K562 (cell line): ENCODE data around the gene ZSCAN25.

Experiments
- CBX2 ChIP-seq: fragments of 200-600 bp; sonication (generic); IDR thresholded peaks from one replicate; pipeline ENCODE4 v1.6.1; 2012; ENCODE audit warnings: mild to moderate bottlenecking, low read length, inconsistent platforms; ENCODE audit not compliant: insufficient read depth, poor library complexity, severe bottlenecking
- FOXA1 ChIP-seq: fragments of 450-650 bp; IDR thresholded peaks from 2 replicates; pipeline ENCODE4 v1.6.1; 2016; ENCODE audit warnings: mild to moderate bottlenecking, borderline replicate concordance
- MCM2 ChIP-seq: fragments of 450-650 bp; IDR thresholded peaks from 2 replicates; pipeline ENCODE4 v1.6.1; 2017; ENCODE audit warnings: low read depth, mild to moderate bottlenecking
- RBFOX2 ChIP-seq: fragments of 200-400 bp; formaldehyde crosslinking; IDR thresholded peaks from 2 replicates; pipeline ENCODE4 v1.6.1; 2017; ENCODE audit warnings: low read depth, mild to moderate bottlenecking, low read length, moderate library complexity
- SIN3A ChIP-seq, 2 experiments: fragments of 150-350 bp in 1 of 2; IDR thresholded peaks; 2 replicates each; pipeline ENCODE4 v1.6.1; 2011 to 2016; ENCODE audit warnings: borderline replicate concordance in 2 of 2, low read depth in 2 of 2, low read length in 2 of 2, mild to moderate bottlenecking in 2 of 2, moderate library complexity in 2 of 2; ENCODE audit not compliant: control insufficient read depth in 1 of 2
- ZBTB7A ChIP-seq: IDR thresholded peaks from 2 replicates; pipeline ENCODE4 v1.6.1; 2011; ENCODE audit warnings: low read depth, mild to moderate bottlenecking, low read length, moderate library complexity, borderline replicate concordance; ENCODE audit not compliant: control insufficient read depth
- ZNF184 ChIP-seq: sonication (generic); formaldehyde crosslinking; IDR thresholded peaks from 2 replicates; pipeline ENCODE4 v1.5.0; 2020; ENCODE audit warnings: missing genetic modification reagents
- TF ChIP-seq, protein P1 (sequence below): fragments of 150-350 bp; conservative IDR thresholded peaks from 2 replicates; pipeline ENCODE4 v1.6.1; 2014; ENCODE audit warnings: low read length
- TF ChIP-seq, protein P2 (sequence below), 3 experiments: IDR thresholded peaks in 2 of 3; conservative IDR thresholded peaks in 1 of 3; 2 replicates each; pipeline ENCODE4 v1.5.1; 2011 to 2012; ENCODE audit warnings: low read length in 3 of 3, mild to moderate bottlenecking in 3 of 3, control low read depth in 2 of 3, improper control_type of control experiment in 1 of 3, inconsistent platforms in 1 of 3, low read depth in 1 of 3, mixed read lengths in 1 of 3, moderate library complexity in 1 of 3; ENCODE audit not compliant: insufficient read depth in 2 of 3
- TF ChIP-seq, protein P3 (sequence below): IDR thresholded peaks from 2 replicates; pipeline ENCODE4 v1.6.1; 2016; ENCODE audit warnings: missing genetic modification characterization, missing compliant biosample characterization

DNA sequence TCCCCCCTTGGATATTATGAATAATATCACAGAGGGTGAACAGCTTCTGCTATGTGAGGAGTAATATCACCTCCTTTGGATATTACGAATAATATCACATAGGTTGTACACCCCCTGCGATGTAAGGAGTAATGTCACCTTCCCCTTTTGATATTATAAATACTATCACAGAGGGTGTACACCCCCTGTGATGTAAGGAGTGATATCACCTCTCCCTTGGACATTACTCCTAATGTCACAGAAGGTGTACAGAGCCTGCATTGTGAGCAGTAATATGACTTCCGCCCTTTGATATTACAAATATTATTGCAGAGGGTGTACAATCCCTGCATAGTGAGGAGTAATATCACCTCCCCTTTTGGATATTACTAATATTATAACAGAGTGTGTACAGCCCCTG is 27.9 kb upstream of the ZSCAN25 start:
- TF ChIP-seq, protein P1, sequence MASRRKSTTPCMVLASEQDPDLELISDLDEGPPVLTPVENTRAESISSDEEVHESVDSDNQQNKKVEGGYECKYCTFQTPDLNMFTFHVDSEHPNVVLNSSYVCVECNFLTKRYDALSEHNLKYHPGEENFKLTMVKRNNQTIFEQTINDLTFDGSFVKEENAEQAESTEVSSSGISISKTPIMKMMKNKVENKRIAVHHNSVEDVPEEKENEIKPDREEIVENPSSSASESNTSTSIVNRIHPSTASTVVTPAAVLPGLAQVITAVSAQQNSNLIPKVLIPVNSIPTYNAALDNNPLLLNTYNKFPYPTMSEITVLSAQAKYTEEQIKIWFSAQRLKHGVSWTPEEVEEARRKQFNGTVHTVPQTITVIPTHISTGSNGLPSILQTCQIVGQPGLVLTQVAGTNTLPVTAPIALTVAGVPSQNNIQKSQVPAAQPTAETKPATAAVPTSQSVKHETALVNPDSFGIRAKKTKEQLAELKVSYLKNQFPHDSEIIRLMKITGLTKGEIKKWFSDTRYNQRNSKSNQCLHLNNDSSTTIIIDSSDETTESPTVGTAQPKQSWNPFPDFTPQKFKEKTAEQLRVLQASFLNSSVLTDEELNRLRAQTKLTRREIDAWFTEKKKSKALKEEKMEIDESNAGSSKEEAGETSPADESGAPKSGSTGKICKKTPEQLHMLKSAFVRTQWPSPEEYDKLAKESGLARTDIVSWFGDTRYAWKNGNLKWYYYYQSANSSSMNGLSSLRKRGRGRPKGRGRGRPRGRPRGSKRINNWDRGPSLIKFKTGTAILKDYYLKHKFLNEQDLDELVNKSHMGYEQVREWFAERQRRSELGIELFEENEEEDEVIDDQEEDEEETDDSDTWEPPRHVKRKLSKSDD: no peak
- TF ChIP-seq ZBTB7A: no peak
- no peak for TF ChIP-seq FOXA1
- no peak for TF ChIP-seq CBX2
- TF ChIP-seq MCM2: no peak
- TF ChIP-seq, protein P2, sequence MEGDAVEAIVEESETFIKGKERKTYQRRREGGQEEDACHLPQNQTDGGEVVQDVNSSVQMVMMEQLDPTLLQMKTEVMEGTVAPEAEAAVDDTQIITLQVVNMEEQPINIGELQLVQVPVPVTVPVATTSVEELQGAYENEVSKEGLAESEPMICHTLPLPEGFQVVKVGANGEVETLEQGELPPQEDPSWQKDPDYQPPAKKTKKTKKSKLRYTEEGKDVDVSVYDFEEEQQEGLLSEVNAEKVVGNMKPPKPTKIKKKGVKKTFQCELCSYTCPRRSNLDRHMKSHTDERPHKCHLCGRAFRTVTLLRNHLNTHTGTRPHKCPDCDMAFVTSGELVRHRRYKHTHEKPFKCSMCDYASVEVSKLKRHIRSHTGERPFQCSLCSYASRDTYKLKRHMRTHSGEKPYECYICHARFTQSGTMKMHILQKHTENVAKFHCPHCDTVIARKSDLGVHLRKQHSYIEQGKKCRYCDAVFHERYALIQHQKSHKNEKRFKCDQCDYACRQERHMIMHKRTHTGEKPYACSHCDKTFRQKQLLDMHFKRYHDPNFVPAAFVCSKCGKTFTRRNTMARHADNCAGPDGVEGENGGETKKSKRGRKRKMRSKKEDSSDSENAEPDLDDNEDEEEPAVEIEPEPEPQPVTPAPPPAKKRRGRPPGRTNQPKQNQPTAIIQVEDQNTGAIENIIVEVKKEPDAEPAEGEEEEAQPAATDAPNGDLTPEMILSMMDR (IDR thresholded peaks at IDR 0.05 in 2 of 3, conservative IDR thresholded peaks at IDR 0.05 in 1 of 3; ENCODE audit: insufficient read depth in 2 of 3, low read depth in 1 of 3, low read length in 3 of 3): no peak
- TF ChIP-seq ZNF184 (CRISPR knock-in tag): no peak
- TF ChIP-seq RBFOX2: no peak
- no peak for TF ChIP-seq SIN3A (IDR thresholded peaks at IDR 0.05; ENCODE audit: borderline replicate concordance in 2 of 2, control insufficient read depth in 1 of 2, low read depth in 2 of 2, low read length in 2 of 2)
- TF ChIP-seq, protein P3, sequence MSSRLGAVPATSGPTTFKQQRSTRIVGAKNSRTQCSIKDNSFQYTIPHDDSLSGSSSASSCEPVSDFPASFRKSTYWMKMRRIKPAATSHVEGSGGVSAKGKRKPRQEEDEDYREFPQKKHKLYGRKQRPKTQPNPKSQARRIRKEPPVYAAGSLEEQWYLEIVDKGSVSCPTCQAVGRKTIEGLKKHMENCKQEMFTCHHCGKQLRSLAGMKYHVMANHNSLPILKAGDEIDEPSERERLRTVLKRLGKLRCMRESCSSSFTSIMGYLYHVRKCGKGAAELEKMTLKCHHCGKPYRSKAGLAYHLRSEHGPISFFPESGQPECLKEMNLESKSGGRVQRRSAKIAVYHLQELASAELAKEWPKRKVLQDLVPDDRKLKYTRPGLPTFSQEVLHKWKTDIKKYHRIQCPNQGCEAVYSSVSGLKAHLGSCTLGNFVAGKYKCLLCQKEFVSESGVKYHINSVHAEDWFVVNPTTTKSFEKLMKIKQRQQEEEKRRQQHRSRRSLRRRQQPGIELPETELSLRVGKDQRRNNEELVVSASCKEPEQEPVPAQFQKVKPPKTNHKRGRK (tag): no peak
